MM.1S (cell line): ENCODE measurements around the gene ULK2.

Source experiments
- DNase-seq: peaks from one replicate; pipeline ENCODE4 v3.0.0-alpha.2; 2015
- H2AFZ ChIP-seq: fragments of 300-600 bp; sonication (generic); 2 replicates; pipeline ENCODE4 v1.6.0; 2016; ENCODE audit warnings: antibody characterized with exemption, low read length
- H3F3A ChIP-seq: fragments of 300-600 bp; sonication (generic); 2 replicates; pipeline ENCODE4 v1.6.1; 2016; ENCODE audit warnings: mild to moderate bottlenecking, antibody characterized with exemption, low read length, moderate library complexity, mixed read lengths; ENCODE audit not compliant: insufficient read depth
- H3K27ac ChIP-seq: fragments of 300-600 bp; sonication (generic); 2 replicates; pipeline ENCODE4 v1.5.1; 2016; ENCODE audit warnings: mild to moderate bottlenecking, low read length
- H3K27me3 ChIP-seq: fragments of 300-600 bp; sonication (generic); replicated peaks from 2 replicates; pipeline ENCODE4 v1.6.0; 2016; ENCODE audit warnings: low read length; ENCODE audit not compliant: insufficient read depth
- H3K36me3 ChIP-seq: fragments of 300-600 bp; sonication (generic); replicated peaks from 2 replicates; pipeline ENCODE4 v1.6.1; 2016; ENCODE audit warnings: mild to moderate bottlenecking, low read length, mixed read lengths; ENCODE audit not compliant: insufficient read depth
- H3K4me1 ChIP-seq: fragments of 300-600 bp; sonication (generic); 2 replicates; pipeline ENCODE4 v1.6.1; 2016; ENCODE audit warnings: low read length, mixed read lengths
- H3K4me2 ChIP-seq: fragments of 300-600 bp; sonication (generic); 2 replicates; pipeline ENCODE4 v1.6.0; 2016; ENCODE audit warnings: low read depth, low read length
- H3K4me3 ChIP-seq: fragments of 300-600 bp; sonication (generic); 2 replicates; pipeline ENCODE4 v1.5.1; 2016; ENCODE audit warnings: low read length, mixed read lengths
- H3K79me2 ChIP-seq: fragments of 300-600 bp; sonication (generic); 2 replicates; pipeline ENCODE4 v1.6.1; 2016; ENCODE audit warnings: mixed run types, low read length, mixed read lengths
- H3K9ac ChIP-seq: fragments of 300-600 bp; sonication (generic); 2 replicates; pipeline ENCODE4 v1.6.1; 2016; ENCODE audit warnings: low read length, mixed read lengths
- H3K9me2 ChIP-seq: fragments of 300-600 bp; sonication (generic); replicated peaks from 2 replicates; pipeline ENCODE4 v1.6.1; 2016; ENCODE audit warnings: mild to moderate bottlenecking, low read length, mixed read lengths; ENCODE audit not compliant: insufficient read depth
- H3K9me3 ChIP-seq: fragments of 300-600 bp; sonication (generic); replicated peaks from 2 replicates; pipeline ENCODE4 v1.6.1; 2016; ENCODE audit warnings: mild to moderate bottlenecking, low read length, mixed read lengths; ENCODE audit not compliant: insufficient read depth
- H4K20me1 ChIP-seq: fragments of 300-600 bp; sonication (generic); 2 replicates; pipeline ENCODE4 v1.6.1; 2016; ENCODE audit warnings: mild to moderate bottlenecking, low read length, moderate library complexity, mixed read lengths; ENCODE audit not compliant: insufficient read depth
- CTCF ChIP-seq: fragments of 300-600 bp; sonication (generic); IDR thresholded peaks from 2 replicates; pipeline ENCODE4 v1.5.1; 2016; ENCODE audit warnings: antibody characterized with exemption, low read length, mixed read lengths
- EZH2 ChIP-seq: fragments of 300-600 bp; sonication (generic); optimal IDR thresholded peaks from 2 replicates; pipeline ENCODE3; 2017; ENCODE audit warnings: low read depth, mild to moderate bottlenecking, antibody characterized with exemption, low read length, mixed read lengths
- EZH2phosphoT487 ChIP-seq: fragments of 300-600 bp; sonication (generic); IDR thresholded peaks from 2 replicates; pipeline ENCODE4 v1.6.1; 2018; ENCODE audit warnings: antibody characterized with exemption, low read length

The ULK2 gene

GRCh38 chr17:19727501-19728078 is 140.1 kb downstream of the ULK2 start:
- Histone ChIP-seq H3K79me2 (no peaks in the 10 kb centered on the region), H3K9me2 (no peaks in the 10 kb centered on the region), H3K9ac (no peak overlapping the region), H3F3A (no peaks in the 10 kb centered on the region), H2AFZ (no peak overlapping the region), H3K9me3 (no peaks in the 10 kb centered on the region), H3K27me3 (no peaks in the 10 kb centered on the region), H4K20me1 (no peaks in the 10 kb centered on the region), H3K4me1 (peaks cover 5% of the 10 kb centered on the region), H3K4me2 (no peak overlapping the region), H3K27ac (no peak overlapping the region), H3K4me3 (no peak overlapping the region), H3K36me3 (no peaks in the 10 kb centered on the region)
- TF ChIP-seq EZH2 (no peak), CTCF (no peak)
- DNase-seq, result no peak

GRCh38 chr17:19726631-19727376 is 140.9 kb downstream of the ULK2 start:
- DNase-seq, result no peak
- TF ChIP-seq EZH2phosphoT487, result no peak
- no peak for TF ChIP-seq EZH2
- TF ChIP-seq CTCF, result no peak
- H3F3A ChIP-seq, result no peaks in the 10 kb centered on the region
- H2AFZ ChIP-seq, result no peak overlapping the region
- H3K4me3 ChIP-seq, result no peak overlapping the region
- H3K9me3 ChIP-seq, result no peaks in the 10 kb centered on the region
- no peaks in the 10 kb centered on the region for H3K79me2 ChIP-seq
- no peaks in the 10 kb centered on the region for H3K27me3 ChIP-seq
- no peaks in the 10 kb centered on the region for H3K9me2 ChIP-seq
- no peak overlapping the region for H3K9ac ChIP-seq
- no peak overlapping the region for H3K4me2 ChIP-seq
- no peaks in the 10 kb centered on the region for H3K36me3 ChIP-seq
- H4K20me1 ChIP-seq, result no peaks in the 10 kb centered on the region
- H3K4me1 ChIP-seq, result peaks cover 5% of the 10 kb centered on the region
- no peak overlapping the region for H3K27ac ChIP-seq

- Histone ChIP-seq H3K36me3 (no peaks in the 10 kb centered on the region), H3K4me1 (peaks cover 5% of the 10 kb centered on the region), H3K4me3 (no peak overlapping the region), H3K4me2 (no peak overlapping the region), H4K20me1 (no peaks in the 10 kb centered on the region), H3K79me2 (no peaks in the 10 kb centered on the region), H3K9me2 (no peaks in the 10 kb centered on the region), H3K27me3 (no peaks in the 10 kb centered on the region), H2AFZ (no peak overlapping the region), H3F3A (no peaks in the 10 kb centered on the region), H3K27ac (no peak overlapping the region), H3K9ac (no peak overlapping the region), H3K9me3 (no peaks in the 10 kb centered on the region)
- DNase-seq, result no peak
- no peak for TF ChIP-seq EZH2
- TF ChIP-seq EZH2phosphoT487, result no peak
- no peak for TF ChIP-seq CTCF
Observed at GRCh38 chr17:19725486-19725885, 142.2 kb downstream of the ULK2 start.
